Middle frontal gyrus (tissue), 1 donor: ENCODE measurements around the gene CKS2.

Source experiments
- DNase-seq: peaks from one replicate; pipeline ENCODE4 v3.0.0-alpha.2; 2015; ENCODE audit warnings: low spot score; ENCODE audit errors: extremely low spot score

CKS2 gene

GRCh38 chr9:89363921-89364665 lies 53.1 kb downstream of the CKS2 start:
- DNase-seq = no peak

GRCh38 chr9:89364666-89365531 lies 53.9 kb downstream of the CKS2 start:
- DNase-seq = no peak

- DNase-seq = no peak
Measured at GRCh38 chr9:89365532-89365912, 54.5 kb downstream of the CKS2 start.
